Measurements from ENCODE around the gene PRKD3. TPM values are rescaled to one million over a fixed set of nuclear protein-coding genes. Genes with fewer than 3 reads are reported as not detected.

PRKD3 gene
- total and polyA plus RNA-seq, 2 of the 13 experiments (the other 11 are each of a cell fraction or from before 2014, with no cell fraction given): 11.6 to 38.4 TPM

DNA sequence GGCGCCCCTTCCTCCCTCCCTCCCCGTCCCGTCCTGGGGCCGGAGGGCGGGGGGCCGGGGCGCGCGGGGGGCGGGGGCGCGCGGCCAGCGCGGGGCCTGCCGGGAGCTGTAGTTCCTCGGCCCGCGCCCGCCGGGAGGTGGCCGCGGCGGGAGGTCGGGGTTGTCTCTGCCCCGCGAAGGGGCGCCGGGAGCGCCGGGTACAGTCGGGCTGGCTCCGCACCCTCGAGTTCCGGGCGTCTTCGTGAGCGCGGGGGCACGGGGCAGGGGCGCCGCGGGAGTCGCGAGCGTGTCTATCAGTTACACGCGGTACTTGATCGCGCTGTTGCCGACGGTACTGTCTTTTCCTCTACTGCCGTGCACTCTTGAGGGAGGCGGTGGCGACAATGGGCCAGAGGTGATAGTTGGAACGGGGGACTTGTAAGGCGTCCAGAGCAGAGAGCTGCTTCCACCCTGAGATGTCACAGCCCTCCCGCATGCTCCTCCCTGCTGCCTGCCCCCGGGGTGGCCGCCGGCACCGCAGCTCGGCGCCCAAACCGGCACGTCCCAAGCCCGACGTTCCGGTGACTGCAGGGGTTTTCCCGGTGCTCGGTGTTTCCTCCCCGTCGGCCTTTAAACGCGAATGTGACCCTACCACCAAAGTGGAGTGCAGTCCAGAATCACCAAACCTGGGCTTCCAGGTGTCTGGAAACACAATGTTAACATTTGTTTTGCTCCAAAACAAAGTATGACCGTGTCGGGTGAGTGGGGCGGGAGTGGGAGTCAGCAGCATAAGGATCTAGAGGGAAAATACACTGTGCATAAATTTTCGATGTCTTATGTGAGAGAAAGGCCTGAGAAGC, at the start of gene PRKD3 (continued):
- no peak for TF ChIP-seq RFX1 (IDR thresholded peaks at IDR 0.05)
- TF ChIP-seq REXO4 (CRISPR knock-in tag; IDR thresholded peaks at IDR 0.05; ENCODE audit: borderline replicate concordance): 0 out of 2 replicates have a peak, but pooled peaks have one; percentile 20
- TF ChIP-seq, protein P1, sequence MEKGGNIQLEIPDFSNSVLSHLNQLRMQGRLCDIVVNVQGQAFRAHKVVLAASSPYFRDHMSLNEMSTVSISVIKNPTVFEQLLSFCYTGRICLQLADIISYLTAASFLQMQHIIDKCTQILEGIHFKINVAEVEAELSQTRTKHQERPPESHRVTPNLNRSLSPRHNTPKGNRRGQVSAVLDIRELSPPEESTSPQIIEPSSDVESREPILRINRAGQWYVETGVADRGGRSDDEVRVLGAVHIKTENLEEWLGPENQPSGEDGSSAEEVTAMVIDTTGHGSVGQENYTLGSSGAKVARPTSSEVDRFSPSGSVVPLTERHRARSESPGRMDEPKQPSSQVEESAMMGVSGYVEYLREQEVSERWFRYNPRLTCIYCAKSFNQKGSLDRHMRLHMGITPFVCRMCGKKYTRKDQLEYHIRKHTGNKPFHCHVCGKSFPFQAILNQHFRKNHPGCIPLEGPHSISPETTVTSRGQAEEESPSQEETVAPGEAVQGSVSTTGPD (CRISPR knock-in tag; IDR thresholded peaks at IDR 0.05): no peak
- TF ChIP-seq BCL6 (CRISPR knock-in tag; IDR thresholded peaks at IDR 0.05): no peak
- TF ChIP-seq TOPORS (CRISPR knock-in tag; IDR thresholded peaks at IDR 0.05): 0 out of 2 replicates have a peak, but pooled peaks have one; percentile 13
- TF ChIP-seq, protein P2, sequence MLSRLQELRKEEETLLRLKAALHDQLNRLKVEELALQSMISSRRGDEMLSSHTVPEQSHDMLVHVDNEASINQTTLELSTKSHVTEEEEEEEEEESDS (CRISPR knock-in tag; IDR thresholded peaks at IDR 0.05; ENCODE audit: borderline replicate concordance): no peak
- TF ChIP-seq RELA (CRISPR knock-in tag; IDR thresholded peaks at IDR 0.05): no peak
- TF ChIP-seq, protein P3, sequence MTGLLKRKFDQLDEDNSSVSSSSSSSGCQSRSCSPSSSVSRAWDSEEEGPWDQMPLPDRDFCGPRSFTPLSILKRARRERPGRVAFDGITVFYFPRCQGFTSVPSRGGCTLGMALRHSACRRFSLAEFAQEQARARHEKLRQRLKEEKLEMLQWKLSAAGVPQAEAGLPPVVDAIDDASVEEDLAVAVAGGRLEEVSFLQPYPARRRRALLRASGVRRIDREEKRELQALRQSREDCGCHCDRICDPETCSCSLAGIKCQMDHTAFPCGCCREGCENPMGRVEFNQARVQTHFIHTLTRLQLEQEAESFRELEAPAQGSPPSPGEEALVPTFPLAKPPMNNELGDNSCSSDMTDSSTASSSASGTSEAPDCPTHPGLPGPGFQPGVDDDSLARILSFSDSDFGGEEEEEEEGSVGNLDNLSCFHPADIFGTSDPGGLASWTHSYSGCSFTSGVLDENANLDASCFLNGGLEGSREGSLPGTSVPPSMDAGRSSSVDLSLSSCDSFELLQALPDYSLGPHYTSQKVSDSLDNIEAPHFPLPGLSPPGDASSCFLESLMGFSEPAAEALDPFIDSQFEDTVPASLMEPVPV (CRISPR knock-in tag; IDR thresholded peaks at IDR 0.05): no peak
- TF ChIP-seq KDM2A (CRISPR knock-in tag; IDR thresholded peaks at IDR 0.05; ENCODE audit: borderline replicate concordance, low read depth): peak; percentile 12; the same call in 1 of the 2 replicates
- TF ChIP-seq ZNF205 (CRISPR knock-in tag; IDR thresholded peaks at IDR 0.05): no peak
- TF ChIP-seq, protein P4, sequence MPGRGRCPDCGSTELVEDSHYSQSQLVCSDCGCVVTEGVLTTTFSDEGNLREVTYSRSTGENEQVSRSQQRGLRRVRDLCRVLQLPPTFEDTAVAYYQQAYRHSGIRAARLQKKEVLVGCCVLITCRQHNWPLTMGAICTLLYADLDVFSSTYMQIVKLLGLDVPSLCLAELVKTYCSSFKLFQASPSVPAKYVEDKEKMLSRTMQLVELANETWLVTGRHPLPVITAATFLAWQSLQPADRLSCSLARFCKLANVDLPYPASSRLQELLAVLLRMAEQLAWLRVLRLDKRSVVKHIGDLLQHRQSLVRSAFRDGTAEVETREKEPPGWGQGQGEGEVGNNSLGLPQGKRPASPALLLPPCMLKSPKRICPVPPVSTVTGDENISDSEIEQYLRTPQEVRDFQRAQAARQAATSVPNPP (CRISPR knock-in tag; IDR thresholded peaks at IDR 0.05): peak; percentile 55; the same call in 1 of the 2 replicates
- TF ChIP-seq HIVEP1 (CRISPR knock-in tag; IDR thresholded peaks at IDR 0.05): peak; percentile 59
- TF ChIP-seq KLF13 (CRISPR knock-in tag; IDR thresholded peaks at IDR 0.05): no peak
- peak; percentile 88 for TF ChIP-seq RNF2 (conservative IDR thresholded peaks at IDR 0.05; ENCODE audit: low read depth)
- no peak for TF ChIP-seq NONO (IDR thresholded peaks at IDR 0.05)
- TF ChIP-seq NONO (CRISPR knock-in tag; conservative IDR thresholded peaks at IDR 0.05): no peak
- TF ChIP-seq, protein P5, sequence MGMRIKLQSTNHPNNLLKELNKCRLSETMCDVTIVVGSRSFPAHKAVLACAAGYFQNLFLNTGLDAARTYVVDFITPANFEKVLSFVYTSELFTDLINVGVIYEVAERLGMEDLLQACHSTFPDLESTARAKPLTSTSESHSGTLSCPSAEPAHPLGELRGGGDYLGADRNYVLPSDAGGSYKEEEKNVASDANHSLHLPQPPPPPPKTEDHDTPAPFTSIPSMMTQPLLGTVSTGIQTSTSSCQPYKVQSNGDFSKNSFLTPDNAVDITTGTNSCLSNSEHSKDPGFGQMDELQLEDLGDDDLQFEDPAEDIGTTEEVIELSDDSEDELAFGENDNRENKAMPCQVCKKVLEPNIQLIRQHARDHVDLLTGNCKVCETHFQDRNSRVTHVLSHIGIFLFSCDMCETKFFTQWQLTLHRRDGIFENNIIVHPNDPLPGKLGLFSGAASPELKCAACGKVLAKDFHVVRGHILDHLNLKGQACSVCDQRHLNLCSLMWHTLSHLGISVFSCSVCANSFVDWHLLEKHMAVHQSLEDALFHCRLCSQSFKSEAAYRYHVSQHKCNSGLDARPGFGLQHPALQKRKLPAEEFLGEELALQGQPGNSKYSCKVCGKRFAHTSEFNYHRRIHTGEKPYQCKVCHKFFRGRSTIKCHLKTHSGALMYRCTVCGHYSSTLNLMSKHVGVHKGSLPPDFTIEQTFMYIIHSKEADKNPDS (CRISPR knock-in tag; IDR thresholded peaks at IDR 0.05): no peak; the same call in 1 of the 2 replicates
- no peak for TF ChIP-seq U2AF1 (optimal IDR thresholded peaks at IDR 0.05; ENCODE audit: low read depth, low read length)
- TF ChIP-seq, protein P6, sequence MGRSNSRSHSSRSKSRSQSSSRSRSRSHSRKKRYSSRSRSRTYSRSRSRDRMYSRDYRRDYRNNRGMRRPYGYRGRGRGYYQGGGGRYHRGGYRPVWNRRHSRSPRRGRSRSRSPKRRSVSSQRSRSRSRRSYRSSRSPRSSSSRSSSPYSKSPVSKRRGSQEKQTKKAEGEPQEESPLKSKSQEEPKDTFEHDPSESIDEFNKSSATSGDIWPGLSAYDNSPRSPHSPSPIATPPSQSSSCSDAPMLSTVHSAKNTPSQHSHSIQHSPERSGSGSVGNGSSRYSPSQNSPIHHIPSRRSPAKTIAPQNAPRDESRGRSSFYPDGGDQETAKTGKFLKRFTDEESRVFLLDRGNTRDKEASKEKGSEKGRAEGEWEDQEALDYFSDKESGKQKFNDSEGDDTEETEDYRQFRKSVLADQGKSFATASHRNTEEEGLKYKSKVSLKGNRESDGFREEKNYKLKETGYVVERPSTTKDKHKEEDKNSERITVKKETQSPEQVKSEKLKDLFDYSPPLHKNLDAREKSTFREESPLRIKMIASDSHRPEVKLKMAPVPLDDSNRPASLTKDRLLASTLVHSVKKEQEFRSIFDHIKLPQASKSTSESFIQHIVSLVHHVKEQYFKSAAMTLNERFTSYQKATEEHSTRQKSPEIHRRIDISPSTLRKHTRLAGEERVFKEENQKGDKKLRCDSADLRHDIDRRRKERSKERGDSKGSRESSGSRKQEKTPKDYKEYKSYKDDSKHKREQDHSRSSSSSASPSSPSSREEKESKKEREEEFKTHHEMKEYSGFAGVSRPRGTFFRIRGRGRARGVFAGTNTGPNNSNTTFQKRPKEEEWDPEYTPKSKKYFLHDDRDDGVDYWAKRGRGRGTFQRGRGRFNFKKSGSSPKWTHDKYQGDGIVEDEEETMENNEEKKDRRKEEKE (IDR thresholded peaks at IDR 0.05): no peak
- TF ChIP-seq ZNF337 (CRISPR knock-in tag; IDR thresholded peaks at IDR 0.05; ENCODE audit: borderline replicate concordance, low read depth): 0 out of 2 replicates have a peak, but pooled peaks have one; percentile 46
